AG08396 (cell line): ENCODE measurements around the gene PAOX.
A peak's percentile ranks its signal among the peaks of the same experiment; 100 is the strongest.
"Not testable (repeated sequence)": the region's sequence is repeated elsewhere in the genome, so short reads cannot be mapped to it uniquely, and the experiment has no call there.

ENCODE experiments used
- DNase-seq: peaks from one replicate; pipeline ENCODE4 v3.0.0; 2012; ENCODE audit warnings: low spot score, mixed read lengths

Gene PAOX

GRCh38 chr10:133405844-133406527 lies 26.9 kb downstream of the PAOX start:
- DNase-seq, result no peak

DNA sequence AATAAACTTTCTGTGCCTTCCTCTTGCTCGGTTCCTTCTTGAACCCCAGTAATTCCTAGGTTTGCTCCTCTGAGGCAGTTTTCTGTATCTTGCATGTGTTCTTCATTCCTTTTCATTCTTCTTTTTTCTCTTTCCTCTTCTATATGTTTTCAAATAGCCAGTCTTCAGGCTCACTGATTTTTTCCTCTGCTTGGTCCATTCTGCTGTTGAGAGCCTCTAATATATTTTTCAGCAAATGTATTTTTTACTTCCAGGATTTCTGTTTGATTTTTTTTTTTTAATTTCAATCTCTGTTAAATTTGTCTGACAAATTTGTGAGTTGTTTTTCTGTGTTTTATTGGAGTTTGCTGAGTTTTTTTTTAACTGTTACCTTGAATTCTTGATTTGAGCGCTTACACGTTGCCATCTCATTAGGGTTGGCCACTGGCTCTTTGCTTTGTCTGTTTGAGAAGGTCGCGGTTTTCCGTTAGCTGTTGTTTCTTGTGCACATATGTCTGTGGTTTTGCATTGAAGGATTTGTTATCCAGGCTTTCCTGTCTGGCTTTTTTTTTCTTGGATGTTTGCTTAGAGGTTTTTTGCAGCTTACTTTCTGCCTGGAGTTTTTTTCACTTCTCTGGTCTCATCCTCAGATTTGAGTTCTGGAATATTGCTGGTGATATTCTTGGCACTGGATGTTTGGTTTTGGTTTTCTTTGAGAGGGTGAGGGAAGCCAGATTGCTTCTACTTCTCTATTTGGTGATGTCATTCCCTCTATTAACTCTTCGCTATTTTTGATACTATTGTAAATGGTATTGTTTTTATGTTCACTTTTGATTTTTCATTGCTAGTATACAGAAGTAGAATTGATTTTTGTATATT lies 32.7 kb downstream of the PAOX start:
- DNase-seq, result no peak

- no peak for DNase-seq
Observed at GRCh38 chr10:133412381-133412711, 33.3 kb downstream of the PAOX start.

DNA sequence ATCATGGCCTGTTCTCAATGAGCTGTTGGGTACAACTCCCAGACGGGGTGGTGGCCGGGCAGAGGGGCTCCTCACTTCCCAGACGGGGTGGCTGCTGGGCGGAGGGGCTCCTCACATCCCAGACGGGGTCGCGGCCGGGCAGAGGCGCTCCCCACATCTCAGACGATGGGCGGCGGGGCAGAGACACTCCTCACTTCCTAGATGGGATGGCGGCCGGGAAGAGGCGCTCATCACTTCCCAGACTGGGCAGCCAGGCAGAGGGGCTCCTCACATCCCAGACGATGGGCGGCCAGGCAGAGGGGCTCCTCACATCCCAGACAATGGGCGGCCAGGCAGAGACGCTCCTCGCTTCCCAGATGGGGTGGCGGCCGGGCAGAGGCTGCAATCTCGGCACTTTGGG lies 35.3 kb downstream of the PAOX start:
- not testable (repeated sequence) for DNase-seq

DNA sequence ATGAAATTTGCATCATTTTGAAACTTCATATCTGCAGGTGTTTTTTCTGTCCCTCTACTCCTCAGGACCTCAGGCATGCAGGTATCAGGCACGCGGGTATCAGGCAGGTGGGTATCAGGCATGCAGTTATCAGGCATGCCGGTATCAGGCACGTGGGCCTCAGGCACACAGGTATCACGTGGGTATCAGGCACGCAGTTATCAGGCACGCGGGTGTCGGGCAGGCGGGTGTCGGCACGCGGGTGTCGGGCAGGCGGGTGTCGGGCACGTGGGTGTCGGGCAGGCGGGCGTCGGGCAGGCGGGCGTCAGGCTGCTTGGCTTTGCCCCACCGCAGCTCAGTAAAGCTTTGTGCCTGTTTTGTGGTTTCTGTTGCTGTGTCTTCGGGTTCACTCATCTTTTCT lies 36.7 kb downstream of the PAOX start:
- no peak for DNase-seq

GRCh38 chr10:133418289-133418993 lies 39.4 kb downstream of the PAOX start:
- DNase-seq, result no peak

DNA sequence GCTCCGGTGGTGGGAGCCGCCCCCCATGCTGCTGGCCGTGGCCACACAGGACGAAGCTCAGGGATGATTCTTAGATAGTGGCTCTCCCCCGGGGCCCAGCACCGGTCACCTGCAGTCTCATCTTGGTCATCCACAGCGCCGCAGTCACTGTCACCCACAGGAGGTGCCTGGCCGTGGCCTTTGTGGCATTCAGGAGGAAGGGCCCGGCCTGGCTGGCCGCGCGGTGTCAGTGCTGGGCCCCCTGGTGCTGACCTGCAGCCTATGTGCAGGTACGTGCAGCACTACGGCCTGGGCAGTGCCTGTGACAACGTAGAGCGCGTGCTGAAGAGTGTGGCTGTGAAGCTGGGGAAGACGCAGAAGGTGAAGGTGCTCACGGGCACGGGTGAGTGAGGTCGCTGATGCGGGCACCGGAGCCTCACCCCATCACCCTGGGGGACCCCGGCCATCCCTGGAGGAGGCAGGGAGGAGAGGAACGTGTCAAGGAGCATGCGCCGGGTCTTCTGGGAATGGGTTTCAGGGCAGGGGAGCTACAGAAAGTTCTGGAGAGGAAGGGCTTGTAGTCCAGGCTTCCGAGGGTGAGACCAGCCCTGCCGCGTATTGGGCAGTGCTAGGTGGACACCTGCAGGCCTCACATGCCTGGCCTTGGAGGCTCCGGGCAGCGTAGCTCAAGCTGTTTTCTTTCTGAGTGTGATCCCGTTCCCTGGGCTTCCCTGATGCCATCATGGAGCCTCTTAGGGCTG lies 40.3 kb downstream of the PAOX start:
- DNase-seq, result no peak

- no peak for DNase-seq
Observed at GRCh38 chr10:133420028-133420427, 41.0 kb downstream of the PAOX start.

- DNase-seq, result no peak
Observed at GRCh38 chr10:133420579-133420978, 41.5 kb downstream of the PAOX start.

DNA sequence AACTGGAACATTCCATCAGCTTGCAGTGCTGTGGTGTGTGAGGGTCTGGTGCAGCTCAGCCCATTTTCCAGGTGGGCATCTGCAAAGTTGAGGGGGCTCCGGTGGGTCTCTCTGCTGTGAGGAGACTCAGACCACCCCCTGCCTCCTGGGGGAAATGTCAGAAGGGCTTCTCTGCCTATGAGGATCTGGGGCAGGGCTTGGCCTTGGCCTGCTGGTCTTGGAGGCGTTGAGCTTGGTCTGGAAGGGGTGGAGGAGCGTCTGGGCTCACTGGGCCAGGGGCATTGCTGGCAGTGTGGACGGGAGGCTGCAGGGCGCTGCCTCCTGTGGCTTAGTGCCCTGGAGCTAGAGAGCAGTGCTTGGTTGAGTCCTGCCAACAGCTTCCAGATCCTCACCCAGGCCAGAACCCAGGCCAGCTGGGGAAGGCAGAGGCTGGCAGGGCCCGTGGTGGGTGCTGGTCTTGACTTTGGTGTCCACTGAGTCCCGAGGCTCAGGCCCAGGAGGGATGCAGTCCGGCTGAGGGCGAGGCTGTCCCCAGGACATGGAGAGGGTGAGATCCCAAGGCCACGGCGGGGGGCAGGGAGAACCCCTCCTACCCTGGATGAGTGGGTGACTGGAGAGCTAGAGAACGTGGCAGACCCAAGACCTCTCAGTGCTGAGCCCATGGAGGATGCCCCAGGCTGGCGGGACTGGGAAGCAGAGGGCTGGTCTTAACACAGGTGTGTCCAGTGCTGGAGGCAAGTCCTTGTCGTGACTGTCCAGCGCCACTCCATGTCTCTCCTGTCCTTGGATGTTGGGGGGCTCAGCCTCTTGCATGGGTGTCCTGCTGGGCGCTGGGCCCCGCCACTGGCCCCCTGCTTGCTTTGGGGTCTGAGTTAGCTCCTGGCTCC lies 42.5 kb downstream of the PAOX start:
- DNase-seq, result no peak

- DNase-seq, result no peak
Observed at GRCh38 chr10:133422223-133422806, 43.3 kb downstream of the PAOX start.

DNA sequence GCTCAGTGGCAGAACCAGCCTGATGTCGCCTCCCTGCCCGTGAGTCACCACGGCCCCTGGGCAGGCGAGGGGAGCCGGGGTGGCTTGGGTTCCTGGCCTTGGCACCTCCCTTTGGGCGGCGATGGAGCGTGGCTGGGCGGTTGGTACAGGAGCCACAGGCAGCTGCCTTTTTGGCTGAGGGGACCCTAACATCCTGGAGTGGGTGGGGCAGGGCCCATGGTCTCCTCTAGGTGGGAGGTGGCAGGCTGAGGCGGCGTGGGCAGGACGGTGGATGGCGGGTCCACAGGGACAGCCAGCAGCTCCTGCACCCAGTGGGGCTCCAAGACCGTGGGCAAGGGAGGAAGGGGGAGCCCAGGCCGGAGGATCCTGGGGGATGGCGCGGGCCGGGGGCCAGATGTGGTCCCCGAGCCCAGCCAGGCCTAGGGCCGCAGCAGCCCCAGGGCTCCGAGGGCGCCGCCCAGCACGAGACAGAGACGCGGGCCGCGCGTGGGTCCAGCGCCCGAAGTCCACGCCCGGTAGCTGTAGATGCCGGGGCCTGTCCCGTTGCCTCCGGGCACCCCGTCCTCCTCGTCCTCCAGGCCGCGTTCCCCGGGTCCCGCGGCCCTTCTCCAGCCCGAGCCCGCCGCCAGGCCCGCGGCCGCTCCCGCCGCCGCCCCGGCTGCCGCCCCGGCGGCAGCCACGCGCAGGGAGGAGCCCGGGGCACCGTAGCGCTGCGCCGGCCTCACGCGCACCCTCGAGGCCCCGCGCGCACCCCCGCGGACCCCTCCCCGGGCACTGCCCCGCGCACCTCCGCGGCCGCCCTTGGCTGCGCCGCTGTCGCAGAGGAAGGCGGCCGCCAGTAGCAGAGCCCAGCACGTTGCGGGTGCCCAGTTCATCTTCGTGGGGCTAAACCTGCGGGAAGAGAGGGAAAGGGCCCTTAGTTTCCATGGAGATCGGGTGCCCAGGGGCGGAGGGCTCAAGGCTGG lies 44.0 kb downstream of the PAOX start:
- DNase-seq, result peak; percentile 56

- DNase-seq, result not testable (repeated sequence)
Observed at GRCh38 chr10:133424102-133424501, 45.0 kb downstream of the PAOX start.

- not testable (repeated sequence) for DNase-seq
Observed at GRCh38 chr10:133424601-133425000, 45.5 kb downstream of the PAOX start, which contains the start of gene SPRN. Gene SPRN, minus strand, starts transcription at chr10:133424625. Its CDS starts 944 bp downstream, at chr10:133423681.

DNA sequence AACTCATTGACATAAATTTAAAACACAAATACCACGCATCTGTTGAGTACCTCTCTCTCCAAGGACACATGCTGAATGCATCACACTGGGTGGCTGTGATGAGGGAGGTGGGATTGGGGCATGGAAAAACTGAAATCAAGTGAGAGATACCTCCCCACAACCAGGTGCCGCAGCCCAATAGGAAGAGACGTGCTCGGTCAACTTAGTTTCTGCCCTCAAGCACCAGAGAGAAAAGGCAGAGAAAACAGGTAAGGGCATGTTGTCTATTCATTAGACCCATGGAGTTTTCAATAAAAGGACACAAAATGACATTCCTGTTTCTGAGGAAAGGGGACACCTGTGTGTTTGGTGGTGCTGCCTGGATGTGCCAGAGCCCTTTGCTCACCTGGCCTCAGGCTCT lies 50.5 kb downstream of the PAOX start:
- DNase-seq, result not testable (repeated sequence)

DNA sequence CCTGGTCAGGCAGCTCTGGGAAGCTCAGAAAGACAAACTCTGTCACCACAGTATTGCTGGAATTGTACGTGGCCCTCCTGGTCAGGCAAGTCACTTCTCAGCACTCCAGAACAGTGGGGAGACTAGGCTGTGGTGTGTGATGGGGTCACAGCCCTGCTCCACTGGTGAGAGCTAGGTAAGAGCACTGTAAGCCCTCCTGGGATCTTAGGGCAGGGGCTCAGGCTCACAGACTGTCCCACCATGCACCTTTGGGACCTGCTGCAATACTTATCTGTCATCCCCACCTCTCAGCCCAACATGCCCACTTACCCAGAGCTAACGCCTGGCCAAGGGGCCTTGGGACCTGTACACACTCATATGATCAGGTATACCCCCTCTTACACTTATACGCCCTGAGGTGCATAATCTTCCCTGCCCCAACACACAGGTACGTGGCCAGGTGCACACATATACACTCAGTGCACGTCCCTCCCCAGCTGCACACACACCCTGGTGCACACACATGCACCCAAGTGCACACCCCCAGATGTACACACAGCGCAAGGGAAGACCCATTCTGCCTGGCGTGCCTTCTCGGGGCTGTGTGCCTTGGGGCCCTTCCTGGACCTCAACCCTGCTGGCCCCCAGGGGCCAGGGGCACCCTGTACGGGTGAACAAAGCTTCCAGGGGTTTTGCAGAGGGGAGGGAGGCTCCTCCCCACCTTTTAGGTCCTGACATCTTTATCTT lies 53.0 kb downstream of the PAOX start:
- not testable (repeated sequence) for DNase-seq

- not testable (repeated sequence) for DNase-seq
Observed at GRCh38 chr10:133432789-133433188, 53.7 kb downstream of the PAOX start.

- peak; percentile 62 for DNase-seq
Observed at GRCh38 chr10:133438711-133439273, 59.7 kb downstream of the PAOX start.
